ENCODE results near the gene SLC16A11. TPM values are rescaled to one million over a fixed set of nuclear protein-coding genes. Genes with fewer than 3 reads are reported as not detected.

SLC16A11 gene
- total RNA-seq, 1 donor from 2014 or later = 0.54 TPM

DNA sequence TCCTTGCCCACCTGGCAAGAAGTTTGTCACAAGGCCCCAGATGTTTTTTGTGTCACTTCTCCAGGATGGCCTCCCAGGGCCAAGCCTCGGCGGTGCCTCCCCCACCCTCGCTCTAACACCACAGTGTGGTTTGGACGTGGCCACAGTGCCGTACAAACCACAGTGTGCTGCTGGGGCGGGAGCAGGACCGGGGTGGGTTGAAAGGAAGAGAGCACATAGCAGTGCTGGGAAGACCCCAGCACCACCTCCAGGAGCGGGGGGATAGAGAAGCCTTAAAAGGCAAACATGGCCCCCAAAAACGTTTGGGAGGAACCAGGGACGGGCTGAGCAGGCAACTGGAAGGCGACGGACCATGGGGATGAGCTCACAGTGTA, 26.1 kb downstream of the SLC16A11 start:
- Mint-ChIP-seq H3K36me3 (ENCODE audit: unreplicated experiment) (no peaks in the 10 kb centered on the region), H3K27ac (ENCODE audit: unreplicated experiment) (no peak overlapping the region), H3K4me1 (ENCODE audit: low read depth, unreplicated experiment) (peaks cover 9% of the 10 kb centered on the region)

DNA sequence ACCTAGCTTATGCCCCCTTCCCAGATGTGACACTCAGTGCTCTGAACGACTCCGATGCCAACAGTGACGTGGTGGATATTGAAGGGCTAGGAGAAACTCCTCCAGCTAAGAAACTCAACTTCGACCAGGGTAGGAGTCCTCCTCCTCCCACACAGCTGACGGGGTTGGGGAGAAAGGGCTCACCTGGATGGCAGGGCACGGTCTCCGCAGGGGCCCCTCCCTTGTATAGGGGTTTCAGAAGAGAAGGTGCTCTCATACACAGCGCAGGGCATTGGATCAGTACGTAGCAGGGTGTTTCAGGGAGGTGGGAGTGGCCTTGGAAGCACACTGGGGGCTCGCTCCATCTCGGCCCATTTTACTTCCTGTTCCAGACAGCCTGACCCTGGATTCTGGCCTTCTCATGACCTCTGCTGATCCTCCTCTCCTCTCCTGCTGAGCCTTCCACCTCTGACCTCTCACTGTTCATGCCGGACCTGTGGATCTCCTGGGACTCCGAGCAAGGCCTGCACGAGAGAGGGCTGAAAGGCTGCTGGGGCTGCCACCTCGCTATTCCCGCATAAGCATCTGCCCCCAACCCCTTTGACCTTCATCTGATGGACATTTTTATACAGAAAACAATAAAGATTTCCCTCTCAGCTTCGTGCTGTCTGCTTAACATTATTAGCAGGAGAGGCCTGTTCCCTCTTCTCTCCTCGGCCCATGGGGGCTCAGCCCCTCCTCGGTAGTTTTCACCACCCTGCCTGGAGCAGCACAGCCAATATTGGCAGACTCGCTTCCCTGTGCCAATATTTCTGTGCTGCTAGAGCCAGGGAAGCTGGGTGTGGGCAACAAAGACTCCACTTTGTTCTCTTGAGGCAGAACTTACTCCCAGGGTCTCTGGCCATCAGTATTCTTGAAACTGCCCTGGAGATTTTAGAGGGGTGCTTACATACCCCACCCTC, 26.7 kb downstream of the SLC16A11 start:
- Mint-ChIP-seq H3K4me3 (ENCODE audit: unreplicated experiment) (no peak overlapping the region), H3K27me3 (ENCODE audit: unreplicated experiment) (peaks cover 8% of the 10 kb centered on the region), H3K36me3 (ENCODE audit: unreplicated experiment) (no peaks in the 10 kb centered on the region), H3K9me3 (ENCODE audit: unreplicated experiment) (peaks cover 4% of the 10 kb centered on the region), H3K27ac (ENCODE audit: unreplicated experiment) (no peak overlapping the region), H3K4me1 (ENCODE audit: low read depth, unreplicated experiment) (peaks cover 9% of the 10 kb centered on the region)
- TF ChIP-seq, protein P1, sequence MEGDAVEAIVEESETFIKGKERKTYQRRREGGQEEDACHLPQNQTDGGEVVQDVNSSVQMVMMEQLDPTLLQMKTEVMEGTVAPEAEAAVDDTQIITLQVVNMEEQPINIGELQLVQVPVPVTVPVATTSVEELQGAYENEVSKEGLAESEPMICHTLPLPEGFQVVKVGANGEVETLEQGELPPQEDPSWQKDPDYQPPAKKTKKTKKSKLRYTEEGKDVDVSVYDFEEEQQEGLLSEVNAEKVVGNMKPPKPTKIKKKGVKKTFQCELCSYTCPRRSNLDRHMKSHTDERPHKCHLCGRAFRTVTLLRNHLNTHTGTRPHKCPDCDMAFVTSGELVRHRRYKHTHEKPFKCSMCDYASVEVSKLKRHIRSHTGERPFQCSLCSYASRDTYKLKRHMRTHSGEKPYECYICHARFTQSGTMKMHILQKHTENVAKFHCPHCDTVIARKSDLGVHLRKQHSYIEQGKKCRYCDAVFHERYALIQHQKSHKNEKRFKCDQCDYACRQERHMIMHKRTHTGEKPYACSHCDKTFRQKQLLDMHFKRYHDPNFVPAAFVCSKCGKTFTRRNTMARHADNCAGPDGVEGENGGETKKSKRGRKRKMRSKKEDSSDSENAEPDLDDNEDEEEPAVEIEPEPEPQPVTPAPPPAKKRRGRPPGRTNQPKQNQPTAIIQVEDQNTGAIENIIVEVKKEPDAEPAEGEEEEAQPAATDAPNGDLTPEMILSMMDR (IDR thresholded peaks at IDR 0.05; ENCODE audit: partially characterized antibody, unreplicated experiment) = no peak
- no peak for DNase-seq

More for the DNA sequence above, 26.1 kb downstream of the SLC16A11 start:
- TF ChIP-seq, protein P1 (IDR thresholded peaks at IDR 0.05; ENCODE audit: partially characterized antibody, unreplicated experiment) = no peak
- Mint-ChIP-seq H3K9me3 (ENCODE audit: unreplicated experiment) (peaks cover 5% of the 10 kb centered on the region), H3K4me3 (ENCODE audit: unreplicated experiment) (no peak overlapping the region), H3K27me3 (ENCODE audit: unreplicated experiment) (peaks cover 8% of the 10 kb centered on the region)
- DNase-seq = no peak

DNA sequence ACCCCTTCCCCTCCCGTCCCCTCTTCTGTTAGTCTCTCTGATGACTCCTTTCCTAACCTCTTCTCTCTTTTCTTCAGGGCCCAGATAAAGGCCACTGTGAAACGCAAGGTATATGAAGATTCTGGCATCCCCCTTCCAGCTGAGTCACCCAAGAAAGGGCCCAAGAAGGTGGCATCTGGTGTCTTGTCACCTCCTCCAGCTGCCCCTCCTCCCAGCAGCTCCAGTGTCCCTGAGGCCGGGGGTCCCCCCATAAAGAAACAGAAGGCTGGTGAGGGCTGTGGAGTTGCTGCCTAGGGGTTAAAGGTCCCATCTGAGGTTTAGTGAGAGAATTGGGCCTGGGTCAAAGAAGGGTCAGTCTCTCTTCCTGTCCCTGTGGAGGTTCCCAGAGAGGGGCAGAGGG, 27.5 kb downstream of the SLC16A11 start:
- H3K9me3 Mint-ChIP-seq (ENCODE audit: unreplicated experiment) = peaks cover 4% of the 10 kb centered on the region
- H3K36me3 Mint-ChIP-seq (ENCODE audit: unreplicated experiment) = no peaks in the 10 kb centered on the region
- peak overlapping the region; percentile 91 for H3K4me3 Mint-ChIP-seq (ENCODE audit: unreplicated experiment)
- H3K4me1 Mint-ChIP-seq (ENCODE audit: low read depth, unreplicated experiment) = peaks cover 9% of the 10 kb centered on the region
- DNase-seq = no peak
- H3K27me3 Mint-ChIP-seq (ENCODE audit: unreplicated experiment) = peaks cover 9% of the 10 kb centered on the region
- TF ChIP-seq, protein P1 (IDR thresholded peaks at IDR 0.05; ENCODE audit: partially characterized antibody, unreplicated experiment) = no peak
- no peak overlapping the region for H3K27ac Mint-ChIP-seq (ENCODE audit: unreplicated experiment)

DNA sequence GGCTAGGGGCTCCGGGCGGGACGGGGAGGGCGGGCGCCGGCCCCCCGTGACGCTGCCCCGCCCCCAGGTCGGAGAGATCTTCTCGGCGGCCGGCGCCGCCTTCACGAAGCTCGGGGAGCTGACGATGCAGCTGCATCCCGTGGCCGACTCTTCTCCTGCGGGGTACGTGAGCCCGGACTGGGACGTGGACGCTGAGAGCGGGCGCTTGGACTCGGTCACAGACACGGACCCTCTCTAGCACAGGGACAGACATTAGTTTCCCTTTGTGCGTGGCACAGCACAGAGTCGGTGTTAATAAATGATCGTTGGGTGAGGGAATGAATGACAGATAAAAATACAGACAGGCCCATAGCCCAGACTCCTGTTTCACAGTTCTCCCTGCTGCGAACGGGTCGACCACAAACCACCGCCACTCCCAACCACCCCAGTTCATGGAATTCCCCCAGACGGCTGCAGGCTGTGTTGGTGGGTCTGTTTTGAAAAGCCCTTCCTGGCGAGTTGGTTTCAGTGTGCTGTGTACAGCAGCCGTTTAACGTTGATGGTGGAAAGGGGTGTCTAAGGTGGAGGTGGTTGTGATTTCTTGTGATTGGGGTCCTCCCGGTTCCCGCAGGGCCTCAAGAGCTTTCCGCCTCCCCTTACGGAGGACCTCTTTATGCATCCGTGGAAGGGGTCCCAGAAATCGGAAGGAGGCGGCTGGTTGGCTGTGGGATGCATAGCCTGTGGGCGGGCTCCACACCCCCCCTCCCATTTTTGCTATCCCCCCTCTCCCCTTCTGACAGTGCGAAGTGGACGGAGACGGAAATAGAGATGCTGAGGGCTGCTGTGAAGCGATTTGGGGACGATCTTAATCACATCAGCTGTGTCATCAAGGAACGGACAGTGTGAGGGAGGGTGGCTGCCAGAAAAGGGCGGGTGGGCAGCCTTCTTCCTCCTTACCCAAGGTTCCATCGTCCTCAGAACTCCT, 28.6 kb downstream of the SLC16A11 start:
- TF ChIP-seq, protein P1 (IDR thresholded peaks at IDR 0.05; ENCODE audit: partially characterized antibody, unreplicated experiment) = peak; percentile 69
- Mint-ChIP-seq H3K4me3 (ENCODE audit: unreplicated experiment) (peak overlapping the region; percentile 91), H3K36me3 (ENCODE audit: unreplicated experiment) (no peaks in the 10 kb centered on the region), H3K4me1 (ENCODE audit: low read depth, unreplicated experiment) (peaks cover 9% of the 10 kb centered on the region), H3K27ac (ENCODE audit: unreplicated experiment) (peak overlapping the region; percentile 78), H3K27me3 (ENCODE audit: unreplicated experiment) (peaks cover 9% of the 10 kb centered on the region), H3K9me3 (ENCODE audit: unreplicated experiment) (peaks cover 4% of the 10 kb centered on the region)
- DNase-seq = no peak

Measured in glutamatergic neuron (in vitro differentiated cells).